GM21786 (cell line): Measurements from ENCODE around the gene OR6C68.
"Not testable (repeated sequence)": the region's sequence is repeated elsewhere in the genome, so short reads cannot be mapped to it uniquely, and the experiment has no call there.

ENCODE experiments used
- ATAC-seq: cut with Tn5 transposase; IDR thresholded peaks from one replicate; pipeline ENCODE4 v1.9.1; 2021; ENCODE audit not compliant: unreplicated experiment

OR6C68 gene

GRCh38 chr12:55492078-55492477 lies at the start of gene OR6C68:
TSS of gene OR6C68 (plus strand) at chr12:55492378. CDS start at chr12:55492378, 0 bp downstream.
- ATAC-seq: no peak

- ATAC-seq: no peak
These were observed 48.4 kb upstream of the OR6C68 start, which contains the start of gene OR6C2 for GRCh38 chr12:55443776-55444175. TSS of gene OR6C2 (plus strand) at chr12:55444076. CDS start at chr12:55452214, 8,138 bp downstream.

GRCh38 chr12:55445357-55445756 lies 46.8 kb upstream of the OR6C68 start:
- no peak for ATAC-seq

- no peak for ATAC-seq
These were observed 45.9 kb upstream of the OR6C68 start for GRCh38 chr12:55446326-55446725.

GRCh38 chr12:55448825-55449224 lies 43.4 kb upstream of the OR6C68 start:
- ATAC-seq: no peak

- not testable (repeated sequence) for ATAC-seq
These were observed 27.3 kb upstream of the OR6C68 start for GRCh38 chr12:55464926-55465325.

GRCh38 chr12:55467836-55468235 lies 24.3 kb upstream of the OR6C68 start:
- peak; percentile 77 for ATAC-seq

- no peak for ATAC-seq
These were observed 22.9 kb upstream of the OR6C68 start for GRCh38 chr12:55469291-55469690.

GRCh38 chr12:55470088-55470829 lies 21.9 kb upstream of the OR6C68 start, which contains the start of gene OR6C70:
TSS of gene OR6C70 (minus strand) at chr12:55470138. CDS start at chr12:55470138, 0 bp downstream.
- ATAC-seq: no peak

GRCh38 chr12:55472264-55472663 lies 19.9 kb upstream of the OR6C68 start:
- ATAC-seq: no peak

GRCh38 chr12:55479136-55479535 lies 13.0 kb upstream of the OR6C68 start:
- not testable (repeated sequence) for ATAC-seq

GRCh38 chr12:55484284-55484683 lies 7.9 kb upstream of the OR6C68 start:
- ATAC-seq: not testable (repeated sequence)

GRCh38 chr12:55495490-55495889 lies 3.3 kb downstream of the OR6C68 start:
- ATAC-seq: no peak

GRCh38 chr12:55499231-55499630 lies 7.1 kb downstream of the OR6C68 start:
- no peak for ATAC-seq

GRCh38 chr12:55499810-55500252 lies 7.7 kb downstream of the OR6C68 start:
- no peak for ATAC-seq

GRCh38 chr12:55501601-55502000 lies 9.4 kb downstream of the OR6C68 start:
- ATAC-seq: no peak

- ATAC-seq: no peak
These were observed 23.5 kb downstream of the OR6C68 start for GRCh38 chr12:55515696-55516095.

GRCh38 chr12:55516391-55516790 lies 24.2 kb downstream of the OR6C68 start:
- no peak for ATAC-seq
